ENCODE results near the gene FMOD.

DNA sequence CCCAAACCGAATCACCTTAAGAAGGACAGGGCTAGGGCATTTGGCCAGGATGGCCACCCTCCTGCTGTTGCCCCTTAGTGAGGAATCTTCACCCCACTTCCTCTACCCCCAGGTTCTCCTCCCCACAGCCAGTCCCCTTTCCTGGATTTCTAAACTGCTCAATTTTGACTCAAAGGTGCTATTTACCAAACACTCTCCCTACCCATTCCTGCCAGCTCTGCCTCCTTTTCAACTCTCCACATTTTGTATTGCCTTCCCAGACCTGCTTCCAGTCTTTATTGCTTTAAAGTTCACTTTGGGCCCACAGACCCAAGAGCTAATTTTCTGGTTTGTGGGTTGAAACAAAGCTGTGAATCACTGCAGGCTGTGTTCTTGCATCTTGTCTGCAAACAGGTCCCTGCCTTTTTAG is 42.0 kb downstream of the FMOD start:
- TF ChIP-seq, protein P1, sequence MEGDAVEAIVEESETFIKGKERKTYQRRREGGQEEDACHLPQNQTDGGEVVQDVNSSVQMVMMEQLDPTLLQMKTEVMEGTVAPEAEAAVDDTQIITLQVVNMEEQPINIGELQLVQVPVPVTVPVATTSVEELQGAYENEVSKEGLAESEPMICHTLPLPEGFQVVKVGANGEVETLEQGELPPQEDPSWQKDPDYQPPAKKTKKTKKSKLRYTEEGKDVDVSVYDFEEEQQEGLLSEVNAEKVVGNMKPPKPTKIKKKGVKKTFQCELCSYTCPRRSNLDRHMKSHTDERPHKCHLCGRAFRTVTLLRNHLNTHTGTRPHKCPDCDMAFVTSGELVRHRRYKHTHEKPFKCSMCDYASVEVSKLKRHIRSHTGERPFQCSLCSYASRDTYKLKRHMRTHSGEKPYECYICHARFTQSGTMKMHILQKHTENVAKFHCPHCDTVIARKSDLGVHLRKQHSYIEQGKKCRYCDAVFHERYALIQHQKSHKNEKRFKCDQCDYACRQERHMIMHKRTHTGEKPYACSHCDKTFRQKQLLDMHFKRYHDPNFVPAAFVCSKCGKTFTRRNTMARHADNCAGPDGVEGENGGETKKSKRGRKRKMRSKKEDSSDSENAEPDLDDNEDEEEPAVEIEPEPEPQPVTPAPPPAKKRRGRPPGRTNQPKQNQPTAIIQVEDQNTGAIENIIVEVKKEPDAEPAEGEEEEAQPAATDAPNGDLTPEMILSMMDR (IDR thresholded peaks at IDR 0.05), result no peak
- TF ChIP-seq EZH2 (IDR thresholded peaks at IDR 0.05), result no peak

Data from neural progenitor cell (in vitro differentiated cells).